VCaP (cell line): ENCODE measurements around the gene ERAL1.

ENCODE experiments used
- H3K27ac ChIP-seq: fragments of 450-650 bp; 2 replicates; pipeline ENCODE4 v1.5.1; 2017
- TF ChIP-seq, protein P1 (sequence below): fragments of 450-650 bp; conservative IDR thresholded peaks from 2 replicates; pipeline ENCODE4 v1.5.1; 2017; ENCODE audit warnings: mild to moderate bottlenecking, moderate library complexity

Gene ERAL1

DNA sequence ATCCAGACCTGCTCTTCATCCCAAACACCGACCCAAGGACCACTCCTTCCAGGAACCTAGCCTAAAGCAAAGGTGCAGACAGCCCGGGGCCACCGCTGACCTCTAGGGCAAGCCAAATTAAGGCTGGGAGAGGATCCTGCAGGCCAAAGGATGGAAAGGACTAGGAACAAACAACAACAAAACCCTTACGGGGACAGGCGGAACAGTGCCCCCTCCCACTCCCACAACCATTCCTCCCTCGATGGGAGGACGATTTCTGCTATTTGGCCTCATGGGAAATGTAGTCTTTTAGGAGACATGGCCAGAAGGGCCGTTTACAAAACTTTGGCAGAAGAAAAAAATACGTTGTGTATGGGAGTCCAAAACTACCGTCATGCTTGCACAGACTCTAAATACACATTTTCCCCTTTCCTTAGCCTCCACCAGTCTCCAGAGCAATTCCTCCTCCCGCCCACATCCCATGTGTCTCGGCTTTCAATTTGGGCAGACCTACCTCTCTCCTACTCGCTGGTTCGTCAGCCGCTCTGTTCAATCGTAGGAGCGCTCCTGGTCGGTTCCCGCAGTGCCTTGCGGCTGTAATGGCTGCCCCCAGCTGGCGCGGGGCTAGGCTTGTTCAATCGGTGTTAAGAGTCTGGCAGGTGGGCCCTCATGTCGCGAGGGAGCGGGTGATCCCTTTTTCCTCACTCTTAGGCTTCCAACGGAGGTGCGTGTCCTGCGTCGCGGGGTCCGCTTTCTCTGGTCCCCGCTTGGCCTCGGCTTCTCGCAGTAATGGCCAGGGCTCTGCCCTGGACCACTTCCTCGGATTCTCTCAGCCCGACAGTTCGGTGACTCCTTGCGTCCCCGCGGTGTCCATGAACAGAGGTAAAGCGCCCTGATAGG lies at the start of gene ERAL1:
Gene ERAL1, plus strand, starts transcription at position 560 of the 879 bp plus-strand sequence. Its CDS starts 19 bp downstream, at position 579.
- TF ChIP-seq, protein P1, sequence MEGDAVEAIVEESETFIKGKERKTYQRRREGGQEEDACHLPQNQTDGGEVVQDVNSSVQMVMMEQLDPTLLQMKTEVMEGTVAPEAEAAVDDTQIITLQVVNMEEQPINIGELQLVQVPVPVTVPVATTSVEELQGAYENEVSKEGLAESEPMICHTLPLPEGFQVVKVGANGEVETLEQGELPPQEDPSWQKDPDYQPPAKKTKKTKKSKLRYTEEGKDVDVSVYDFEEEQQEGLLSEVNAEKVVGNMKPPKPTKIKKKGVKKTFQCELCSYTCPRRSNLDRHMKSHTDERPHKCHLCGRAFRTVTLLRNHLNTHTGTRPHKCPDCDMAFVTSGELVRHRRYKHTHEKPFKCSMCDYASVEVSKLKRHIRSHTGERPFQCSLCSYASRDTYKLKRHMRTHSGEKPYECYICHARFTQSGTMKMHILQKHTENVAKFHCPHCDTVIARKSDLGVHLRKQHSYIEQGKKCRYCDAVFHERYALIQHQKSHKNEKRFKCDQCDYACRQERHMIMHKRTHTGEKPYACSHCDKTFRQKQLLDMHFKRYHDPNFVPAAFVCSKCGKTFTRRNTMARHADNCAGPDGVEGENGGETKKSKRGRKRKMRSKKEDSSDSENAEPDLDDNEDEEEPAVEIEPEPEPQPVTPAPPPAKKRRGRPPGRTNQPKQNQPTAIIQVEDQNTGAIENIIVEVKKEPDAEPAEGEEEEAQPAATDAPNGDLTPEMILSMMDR = 0 out of 2 replicates have a peak, but pooled peaks have one; percentile 17
- H3K27ac ChIP-seq = peak within 1 kb of the TSS; percentile 88

DNA sequence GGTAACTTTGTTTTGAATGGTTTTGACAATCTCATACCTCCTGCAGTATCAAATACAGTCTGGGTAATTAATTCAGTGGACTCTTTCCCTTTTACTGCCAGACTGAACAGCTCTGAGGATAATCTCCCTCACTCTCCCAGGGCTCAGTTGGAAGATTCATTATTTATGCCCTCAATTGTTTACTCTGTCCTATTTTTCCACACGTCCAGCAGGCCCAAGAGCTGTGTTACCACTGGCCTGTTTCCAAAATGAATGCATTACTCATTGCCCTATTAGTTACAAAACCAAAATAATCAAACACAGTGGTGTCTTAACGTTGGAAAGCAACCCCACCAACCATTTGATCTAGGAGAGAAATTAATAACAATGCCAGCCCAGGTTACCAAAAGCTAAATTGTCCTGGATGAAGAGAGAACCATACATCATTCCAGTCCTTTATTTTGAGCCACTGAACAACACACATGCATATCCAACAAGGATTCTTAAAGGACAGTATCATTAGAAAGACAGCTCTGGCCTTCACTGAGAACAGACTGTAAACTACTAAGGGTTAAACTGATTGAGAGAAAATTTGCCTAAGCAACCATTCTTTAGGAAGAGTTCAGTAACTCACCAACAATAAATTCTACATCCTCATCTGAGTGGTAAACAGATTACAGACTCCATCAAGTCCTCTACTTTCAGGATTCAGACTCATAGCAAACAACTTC lies 46.7 kb upstream of the ERAL1 start:
- H3K27ac ChIP-seq = peak overlapping the region; percentile 51
- TF ChIP-seq, protein P1 = no peak

DNA sequence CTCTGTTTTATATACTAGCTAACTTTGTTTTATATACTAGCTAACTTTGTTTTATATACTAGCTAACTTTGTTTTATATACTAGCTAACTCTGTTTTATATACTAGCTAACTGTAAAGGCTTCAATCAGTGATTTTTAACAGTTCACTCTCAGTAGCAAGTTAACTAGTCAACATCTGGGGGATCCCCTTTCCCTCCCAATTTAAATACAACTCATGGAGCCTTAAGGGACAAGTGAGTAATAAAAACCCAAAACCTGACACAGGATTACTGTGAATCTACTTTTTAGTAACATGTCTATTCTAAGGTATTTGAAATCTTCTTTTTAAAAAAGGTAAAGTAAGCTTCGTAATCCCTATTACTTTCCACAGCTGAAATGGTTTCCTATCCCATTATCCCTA lies 44.4 kb upstream of the ERAL1 start:
- TF ChIP-seq, protein P1 = no peak
- peak overlapping the region; percentile 96 for H3K27ac ChIP-seq

- peak overlapping the region; percentile 96 for H3K27ac ChIP-seq
- TF ChIP-seq, protein P1 = no peak; the same call in 1 of the 2 replicates
These were observed 43.1 kb upstream of the ERAL1 start for GRCh38 chr17:28811651-28812090.

DNA sequence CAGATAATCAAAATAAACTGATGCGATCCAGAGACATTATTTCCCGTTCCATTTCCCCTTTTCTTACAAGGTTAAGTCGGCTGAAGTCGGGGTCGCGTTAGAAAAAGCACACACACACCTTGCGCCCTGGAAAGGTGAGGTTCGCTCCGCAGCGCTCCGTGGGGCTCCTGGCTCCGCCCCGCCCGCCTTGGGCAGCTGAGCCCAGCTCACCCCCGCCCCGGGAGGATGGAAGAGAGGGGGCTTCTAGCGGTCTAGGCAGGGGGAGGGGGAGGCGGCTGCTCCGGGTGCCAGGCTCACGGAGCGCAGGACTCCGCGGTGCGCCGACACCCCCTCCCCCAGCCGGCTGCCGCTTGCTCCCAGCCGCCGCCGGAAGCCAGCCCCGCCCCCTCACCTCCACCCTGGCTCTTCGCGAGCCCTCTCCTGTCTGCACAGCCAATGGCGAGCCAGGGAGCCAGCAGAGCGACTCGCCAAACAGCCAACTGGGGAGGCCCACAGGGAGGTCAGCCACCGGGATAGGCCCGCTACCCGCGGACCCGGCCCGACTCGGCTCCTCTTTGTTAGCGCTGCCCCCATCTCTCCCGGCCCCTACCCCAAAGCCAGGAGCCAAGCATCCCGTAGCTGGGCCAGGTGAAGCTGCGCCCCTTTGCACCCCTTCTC lies 42.6 kb upstream of the ERAL1 start:
- TF ChIP-seq, protein P1 = no peak
- peak overlapping the region; percentile 96 for H3K27ac ChIP-seq

GRCh38 chr17:28812748-28813377 lies 42.0 kb upstream of the ERAL1 start:
- peak overlapping the region; percentile 96 for H3K27ac ChIP-seq
- TF ChIP-seq, protein P1 = no peak
